Measurements from ENCODE around the gene RPRD2.

Gene RPRD2

GRCh38 chr1:150473659-150474058 is 109.7 kb downstream of the RPRD2 start:
- DNase-seq: no peak

- no peak for DNase-seq
These were observed 110.9 kb downstream of the RPRD2 start for GRCh38 chr1:150474869-150475268.

- DNase-seq: no peak
These were observed 112.8 kb downstream of the RPRD2 start for GRCh38 chr1:150476754-150477153.

GRCh38 chr1:150477320-150477719 is 113.4 kb downstream of the RPRD2 start:
- DNase-seq: no peak

- DNase-seq: no peak
These were observed 113.8 kb downstream of the RPRD2 start for GRCh38 chr1:150477733-150478132.

GRCh38 chr1:150479370-150479769 is 115.4 kb downstream of the RPRD2 start:
- DNase-seq: no peak

GRCh38 chr1:150479927-150480352 is 116.0 kb downstream of the RPRD2 start:
- no peak for DNase-seq

- no peak for DNase-seq
These were observed 120.5 kb downstream of the RPRD2 start for GRCh38 chr1:150484431-150484830.

- DNase-seq: no peak
These were observed 120.9 kb downstream of the RPRD2 start for GRCh38 chr1:150484861-150485260.

- DNase-seq: peak; percentile 87
These were observed 123.2 kb downstream of the RPRD2 start, which contains the start of gene TARS2 for GRCh38 chr1:150486966-150487762. TSS of gene TARS2 (plus strand) at chr1:150487419. CDS start at chr1:150487451, 32 bp downstream.

- DNase-seq: no peak
These were observed 123.8 kb downstream of the RPRD2 start for GRCh38 chr1:150487763-150488115.

- no peak for DNase-seq
These were observed 129.2 kb downstream of the RPRD2 start for GRCh38 chr1:150493175-150493574.

- DNase-seq: no peak
These were observed 134.4 kb downstream of the RPRD2 start for GRCh38 chr1:150498342-150498741.

- DNase-seq: no peak
These were observed 141.5 kb downstream of the RPRD2 start for GRCh38 chr1:150505431-150505830.

- no peak for DNase-seq
These were observed 144.2 kb downstream of the RPRD2 start, which contains the start of gene ECM1 for GRCh38 chr1:150507912-150508864. TSS of gene ECM1 (plus strand) at chr1:150508109. CDS start at chr1:150508210, 101 bp downstream.

GRCh38 chr1:150508982-150509381 is 145.0 kb downstream of the RPRD2 start:
- DNase-seq: no peak

- no peak for DNase-seq
These were observed 147.6 kb downstream of the RPRD2 start for GRCh38 chr1:150511551-150511950.

GRCh38 chr1:150511985-150512660 is 148.2 kb downstream of the RPRD2 start:
- DNase-seq: no peak

GRCh38 chr1:150512846-150513245 is 148.9 kb downstream of the RPRD2 start:
- DNase-seq: no peak

- DNase-seq: no peak
These were observed 149.4 kb downstream of the RPRD2 start for GRCh38 chr1:150513351-150513791.

- DNase-seq: no peak
These were observed 150.3 kb downstream of the RPRD2 start for GRCh38 chr1:150514260-150514659.

GRCh38 chr1:150514913-150515327 is 151.0 kb downstream of the RPRD2 start:
- no peak for DNase-seq

Measured in effector CD8-positive, alpha-beta T cell (primary cell).